IMR-90 (cell line): ENCODE measurements around the gene GRAMD2A. TPM values are rescaled to one million over a fixed set of nuclear protein-coding genes. Genes with fewer than 3 reads are reported as not detected.

ENCODE experiments used
- ATAC-seq: fragments of 200-7000 bp; cut with Tn5 transposase; 2 replicates; pipeline ENCODE4 v1.9.1; 2020; ENCODE audit warnings: low read depth, mild to moderate bottlenecking, moderate library complexity
- BruUV-seq: library from RNA; stranded (reverse); fragments of 400-500 nt; replicated peaks from 2 replicates; lab custom pipeline; 2021; lab: Mats Ljungman, UMichigan
- CTCF ChIA-PET: fragments of 300-600 bp; formaldehyde crosslinking; extraction: SDS; loops from one replicate; lab custom pipeline; 2021; ENCODE audit warnings: antibody characterized with exemption; lab: Yijun Ruan, JAX
- POLR2A ChIA-PET: fragments of 300-600 bp; sonication (Branson Sonifier 250); formaldehyde crosslinking; loops from one replicate; lab custom pipeline; 2022; ENCODE audit warnings: antibody characterized with exemption; ENCODE audit not compliant: unreplicated experiment; lab: Charles Lee
- DNase-seq: peaks from one replicate; pipeline ENCODE4 v3.0.0; 2013
- H2AFZ ChIP-seq: replicated peaks from 2 replicates; pipeline ENCODE3; 2013; ENCODE audit warnings: low read length, mild to moderate bottlenecking; ENCODE audit not compliant: poor library complexity
- H2AK5ac ChIP-seq: 2 replicates; pipeline ENCODE4 v1.6.1; 2013; ENCODE audit warnings: low read depth, low read length, inconsistent platforms
- H2AK9ac ChIP-seq: replicated peaks from 2 replicates; pipeline ENCODE3; 2013; ENCODE audit warnings: mild to moderate bottlenecking, low read depth, low read length, moderate library complexity; ENCODE audit not compliant: poor library complexity
- H2BK120ac ChIP-seq: 2 replicates; pipeline ENCODE4 v1.6.1; 2013; ENCODE audit warnings: low read depth, low read length, inconsistent platforms
- H2BK15ac ChIP-seq: 3 replicates; pipeline ENCODE4 v1.6.1; 2013; ENCODE audit warnings: low read depth, low read length, inconsistent platforms
- H2BK20ac ChIP-seq: 2 replicates; pipeline ENCODE4 v1.6.1; 2013; ENCODE audit warnings: low read depth, mild to moderate bottlenecking, inconsistent platforms, low read length, moderate library complexity
- H2BK5ac ChIP-seq: 2 replicates; pipeline ENCODE4 v1.6.1; 2013; ENCODE audit warnings: mild to moderate bottlenecking, low read depth, low read length, inconsistent platforms; ENCODE audit not compliant: poor library complexity, severe bottlenecking
- H3K14ac ChIP-seq: replicated peaks from 2 replicates; pipeline ENCODE4 v1.6.1; 2013; ENCODE audit warnings: low read depth, low read length, inconsistent platforms
- H3K18ac ChIP-seq: 2 replicates; pipeline ENCODE4 v1.6.1; 2013; ENCODE audit warnings: low read depth, low read length, control low read depth
- H3K23ac ChIP-seq: 2 replicates; pipeline ENCODE4 v1.6.1; 2013; ENCODE audit warnings: low read depth, low read length, inconsistent platforms
- H3K27ac ChIP-seq: 2 replicates; pipeline ENCODE4 v1.5.1; 2013; ENCODE audit warnings: mild to moderate bottlenecking, control low read depth, low read length; ENCODE audit not compliant: insufficient read depth
- H3K27me3 ChIP-seq: 2 replicates; pipeline ENCODE4 v1.6.1; 2013; ENCODE audit warnings: low read length; ENCODE audit not compliant: control insufficient read depth, insufficient read depth
- H3K36me3 ChIP-seq: 2 replicates; pipeline ENCODE4 v1.6.1; 2013; ENCODE audit warnings: low read length, mixed read lengths; ENCODE audit not compliant: control insufficient read depth, insufficient read depth
- H3K4ac ChIP-seq: 2 replicates; pipeline ENCODE4 v1.6.1; 2013; ENCODE audit warnings: low read depth, low read length, inconsistent platforms
- H3K4me1 ChIP-seq: 2 replicates; pipeline ENCODE4 v1.6.1; 2013; ENCODE audit warnings: low read length, mixed read lengths; ENCODE audit not compliant: control insufficient read depth, insufficient read depth
- H3K4me2 ChIP-seq: 2 replicates; pipeline ENCODE4 v1.6.1; 2013; ENCODE audit warnings: low read depth, mild to moderate bottlenecking, control low read depth, low read length, moderate library complexity
- H3K4me3 ChIP-seq: 2 replicates; pipeline ENCODE4 v1.5.1; 2013; ENCODE audit warnings: low read depth, mild to moderate bottlenecking, control low read depth, low read length, moderate library complexity; ENCODE audit not compliant: insufficient read depth
- H3K56ac ChIP-seq: 2 replicates; pipeline ENCODE4 v1.6.1; 2013; ENCODE audit warnings: low read length, inconsistent platforms; ENCODE audit not compliant: insufficient read depth; ENCODE audit errors: extremely low read depth
- H3K79me1 ChIP-seq, 2 experiments: 2 replicates each; pipeline ENCODE4 v1.6.1; 2013; ENCODE audit warnings: low read length in 2 of 2, inconsistent platforms in 1 of 2, low read depth in 1 of 2
- H3K9ac ChIP-seq: 2 replicates; pipeline ENCODE4 v1.6.1; 2013; ENCODE audit warnings: low read depth, low read length, control low read depth
- H3K9me1 ChIP-seq: 2 replicates; pipeline ENCODE4 v1.6.1; 2013; ENCODE audit warnings: low read length, inconsistent platforms; ENCODE audit not compliant: insufficient read depth
- H3K9me3 ChIP-seq: 2 replicates; pipeline ENCODE4 v1.6.1; 2013; ENCODE audit warnings: low read length; ENCODE audit not compliant: control insufficient read depth, insufficient read depth
- H4K20me1 ChIP-seq: 2 replicates; pipeline ENCODE4 v1.6.1; 2013; ENCODE audit warnings: low read length, inconsistent platforms; ENCODE audit not compliant: insufficient read depth
- H4K5ac ChIP-seq: 2 replicates; pipeline ENCODE4 v1.6.1; 2013; ENCODE audit warnings: mild to moderate bottlenecking, low read depth, low read length, control low read depth
- H4K8ac ChIP-seq, 2 experiments: 2 replicates each; pipeline ENCODE4 v1.6.1; 2013; ENCODE audit warnings: low read depth in 2 of 2, low read length in 2 of 2, control low read depth in 1 of 2, inconsistent platforms in 1 of 2
- H4K91ac ChIP-seq: 2 replicates; pipeline ENCODE4 v1.6.1; 2013; ENCODE audit warnings: low read depth, low read length, inconsistent platforms; ENCODE audit not compliant: insufficient read depth
- BHLHE40 ChIP-seq: fragments of 150-350 bp; IDR thresholded peaks from 2 replicates; pipeline ENCODE4 v1.6.1; 2016; ENCODE audit warnings: mild to moderate bottlenecking, low read depth, low read length
- ELK1 ChIP-seq: fragments of 150-350 bp; IDR thresholded peaks from 2 replicates; pipeline ENCODE4 v1.6.1; 2016; ENCODE audit warnings: low read depth, mild to moderate bottlenecking, low read length, moderate library complexity, borderline replicate concordance
- FOS ChIP-seq: fragments of 150-350 bp; IDR thresholded peaks from 2 replicates; pipeline ENCODE4 v1.6.1; 2016; ENCODE audit warnings: low read depth, low read length
- MAFK ChIP-seq: IDR thresholded peaks from 2 replicates; pipeline ENCODE4 v1.6.1; 2012; ENCODE audit warnings: low read depth, low read length, improper control_type of control experiment
- MXI1 ChIP-seq: IDR thresholded peaks from 2 replicates; pipeline ENCODE4 v1.6.1; 2012; ENCODE audit warnings: low read depth, mild to moderate bottlenecking, low read length, moderate library complexity, borderline replicate concordance
- POLR2A ChIP-seq: IDR thresholded peaks from 2 replicates; pipeline ENCODE4 v1.6.1; 2012; ENCODE audit warnings: mild to moderate bottlenecking, low read depth, low read length
- WGBS, 2 experiments: methylation state at CpG; one replicate each; pipeline versions ENCODE4 v1.1.5 to v1.1.7; 2013; ENCODE audit warnings: missing lambda C conversion rate in 2 of 2; ENCODE audit not compliant: insufficient read length in 1 of 2; ENCODE audit errors: extremely low coverage in 2 of 2; 5-methylcytosine and 5-hydroxymethylcytosine counted together
- dilution Hi-C: fragments of 300-500 bp; cut with HindIII; formaldehyde crosslinking; loops from one replicate; pipeline ENCODE4 v1.14.3; 2018; ENCODE audit warnings: low sequenced_read_pairs; ENCODE audit not compliant: unreplicated experiment
- in situ Hi-C: fragments of 300-500 bp; cut with MboI; formaldehyde crosslinking; loops from 3 replicates; pipeline ENCODE4 v1.14.3; 2019; ENCODE audit warnings: low sequenced_read_pairs, inconsistent platforms, mixed read lengths
- intact Hi-C: fragments of 100-400 bp; cut with micrococcal nuclease; formaldehyde crosslinking; loops from 2 replicates; pipeline ENCODE4 v1.10.0; 2022
- polyA plus RNA-seq, 3 experiments: library from polyadenylated mRNA; depleted of rRNA; stranded (reverse); fragments of >200 nt; gene quantifications; 2 replicates each; pipeline ENCODE4 v1.2.3, GENCODE V29; 2012; ENCODE audit warnings: low replicate concordance in 1 of 3
- total RNA-seq: library from RNA; depleted of rRNA; stranded (reverse); fragments of >200 nt; gene quantifications from 2 replicates; pipeline ENCODE4 v1.2.3, GENCODE V29; 2012
- TF ChIP-seq, protein P1 (sequence below): fragments of 150-350 bp; IDR thresholded peaks from 2 replicates; pipeline ENCODE4 v1.6.1; 2017; ENCODE audit warnings: mild to moderate bottlenecking, antibody characterized with exemption, low read length, low read depth

Gene GRAMD2A
- total and polyA plus RNA-seq, 2 of the 4 experiments (the other 2 are of a cell fraction) = 0.14 to 0.18 TPM

- H3K14ac ChIP-seq = no peak overlapping the region
- H3K56ac ChIP-seq = no peak overlapping the region
- H2BK15ac ChIP-seq = no peak overlapping the region
- H3K9me3 ChIP-seq = no peaks in the 10 kb centered on the region
- H3K4me1 ChIP-seq = no peaks in the 10 kb centered on the region
- no CpG with 5 or more reads among the region's 2 CpGs for WGBS, 2 experiments
- H4K5ac ChIP-seq = no peak overlapping the region
- H2AK9ac ChIP-seq = no peak overlapping the region
- no peaks in the 10 kb centered on the region for H3K9me1 ChIP-seq
- intact Hi-C loops (no loop called here), in situ Hi-C loops (no loop called here), dilution Hi-C loops (no loop called here)
- H3K4me3 ChIP-seq = no peak overlapping the region
- CTCF ChIA-PET = interaction anchor here (1.5 kb wide), 1 partner anchor 8 kb away, joined by 4 read pairs; no protein-coding TSS in a partner anchor
- TF ChIP-seq BHLHE40 = no peak
- TF ChIP-seq POLR2A = no peak
- no peak for TF ChIP-seq MAFK
- TF ChIP-seq, protein P1, sequence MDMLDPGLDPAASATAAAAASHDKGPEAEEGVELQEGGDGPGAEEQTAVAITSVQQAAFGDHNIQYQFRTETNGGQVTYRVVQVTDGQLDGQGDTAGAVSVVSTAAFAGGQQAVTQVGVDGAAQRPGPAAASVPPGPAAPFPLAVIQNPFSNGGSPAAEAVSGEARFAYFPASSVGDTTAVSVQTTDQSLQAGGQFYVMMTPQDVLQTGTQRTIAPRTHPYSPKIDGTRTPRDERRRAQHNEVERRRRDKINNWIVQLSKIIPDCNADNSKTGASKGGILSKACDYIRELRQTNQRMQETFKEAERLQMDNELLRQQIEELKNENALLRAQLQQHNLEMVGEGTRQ = no peak
- TF ChIP-seq MXI1 = no peak
- TF ChIP-seq FOS = no peak
- TF ChIP-seq ELK1 = no peak
- H3K27me3 ChIP-seq = no peaks in the 10 kb centered on the region
- H3K79me1 ChIP-seq = no peaks in the 10 kb centered on the region
- no peak overlapping the region for H4K8ac ChIP-seq
- H3K4ac ChIP-seq = no peak overlapping the region
- no peak overlapping the region for H4K91ac ChIP-seq
- no peak for DNase-seq
- no peak for ATAC-seq
- no peak overlapping the region for H3K9ac ChIP-seq
- no peak overlapping the region for H2BK120ac ChIP-seq
- no peak overlapping the region for H3K18ac ChIP-seq
- no peak overlapping the region for H3K23ac ChIP-seq
- no peak overlapping the region for H2BK5ac ChIP-seq
- no peak overlapping the region for H3K27ac ChIP-seq
- no peak overlapping the region for H2AK5ac ChIP-seq
- no peaks in the 10 kb centered on the region for H3K36me3 ChIP-seq
- no peak overlapping the region for H3K4me2 ChIP-seq
- POLR2A ChIA-PET = no interaction called here
- H4K20me1 ChIP-seq = no peaks in the 10 kb centered on the region
- H2AFZ ChIP-seq = no peak overlapping the region
- H2BK20ac ChIP-seq = no peak overlapping the region
- no TSS peak for BruUV-seq
Observed at GRCh38 chr15:72147418-72147817, 50.2 kb downstream of the GRAMD2A start.
